ENCODE results near the gene STKLD1.

The STKLD1 gene

DNA sequence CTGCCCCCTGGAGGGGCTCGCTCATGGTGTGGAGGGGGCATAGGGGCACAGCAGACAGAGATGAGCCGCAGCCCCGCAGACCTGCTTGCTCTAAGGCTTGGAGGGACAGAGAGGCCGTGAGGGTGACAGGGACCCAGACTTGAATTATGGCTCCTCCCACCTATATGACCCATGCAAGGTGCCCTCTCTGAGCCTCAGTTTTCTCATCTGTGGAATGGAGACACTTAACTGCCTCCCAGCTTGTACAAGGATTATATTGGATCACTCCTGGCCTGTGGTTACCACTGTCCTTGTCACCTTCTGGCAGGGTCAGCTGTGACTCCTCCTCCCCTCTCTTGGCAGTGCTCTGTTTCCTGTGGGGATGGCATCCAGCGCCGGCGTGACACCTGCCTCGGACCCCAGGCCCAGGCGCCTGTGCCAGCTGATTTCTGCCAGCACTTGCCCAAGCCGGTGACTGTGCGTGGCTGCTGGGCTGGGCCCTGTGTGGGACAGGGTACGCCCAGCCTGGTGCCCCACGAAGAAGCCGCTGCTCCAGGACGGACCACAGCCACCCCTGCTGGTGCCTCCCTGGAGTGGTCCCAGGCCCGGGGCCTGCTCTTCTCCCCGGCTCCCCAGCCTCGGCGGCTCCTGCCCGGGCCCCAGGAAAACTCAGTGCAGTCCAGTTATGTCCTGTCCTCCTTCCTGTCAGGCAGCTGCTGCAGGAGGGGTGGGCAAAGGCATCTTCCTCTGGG lies 78.9 kb downstream of the STKLD1 start:
- in situ Hi-C loops (cut with HindIII; ENCODE audit: low pct_unique_long_range_greater_than_20kb, low sequenced_read_pairs): no loop called here
- no peak for DNase-seq (ENCODE audit: low read depth in 1 of 2, low spot score in 1 of 2)
- no peak for TF ChIP-seq JUND (IDR thresholded peaks at IDR 0.05; ENCODE audit: low read depth)

Measured in T47D (cell line).